H1 (cell line): Measurements from ENCODE around the gene BCAS1. TPM values are rescaled to one million over a fixed set of nuclear protein-coding genes. Genes with fewer than 3 reads are reported as not detected.

Experiments used
- CBX8 ChIP-seq: fragments of 300-800, 300-1000 bp; sonication (generic); IDR thresholded peaks from 2 replicates; pipeline ENCODE4 v1.7.1; 2016; ENCODE audit warnings: low read depth, low read length, borderline replicate concordance
- CHD7 ChIP-seq: fragments of 300-600 bp; sonication (generic); IDR thresholded peaks from 2 replicates; pipeline ENCODE4 v1.7.1; 2012; ENCODE audit warnings: low read length, moderate library complexity, mild to moderate bottlenecking, inconsistent platforms; ENCODE audit not compliant: insufficient replicate concordance
- TAF1 ChIP-seq: IDR thresholded peaks from 2 replicates; pipeline ENCODE4 v1.6.1; 2011; ENCODE audit warnings: mild to moderate bottlenecking, low read depth, low read length
- TBP ChIP-seq: IDR thresholded peaks from 2 replicates; pipeline ENCODE4 v1.6.1; 2011; ENCODE audit warnings: low read depth, low read length, improper control_type of control experiment
- polyA plus RNA-seq, 7 experiments: library from polyadenylated mRNA; depleted of rRNA in 3 of 7; stranded (reverse) in 5 of 7; unstranded in 2 of 7; fragments of >200 nt in 5 of 7; fragments of 200-250 nt in 2 of 7; gene quantifications; 1 replicate in 5 of 7; 2 replicates in 1 of 7; 4 replicates in 1 of 7; pipeline versions ENCODE4 v1.2.1 to v1.2.3, GENCODE V29; 2011 to 2013; ENCODE audit warnings: missing spikeins in 2 of 7, mixed read lengths in 2 of 7
- total RNA-seq: library from RNA; stranded (reverse); fragmentation: NEBNext Ultra II Directional; extraction: Animal tissue kit (Norgen Biotek cat#: 25700); gene quantifications from 2 replicates; pipeline ENCODE4 v1.2.1, GENCODE V29; 2021

Gene BCAS1
- total and polyA plus RNA-seq, 2 of the 8 experiments (the other 6 are each of a cell fraction or from before 2014, with no cell fraction given), result 0.06 to 0.19 TPM

- TF ChIP-seq CHD7, result no peak
- no peak for TF ChIP-seq TAF1
- TF ChIP-seq CBX8, result no peak
- no peak for TF ChIP-seq TBP
- TF ChIP-seq, all 59 proteins: peak for 0
Measured at GRCh38 chr20:53999077-53999476, 71.3 kb downstream of the BCAS1 start (continued).
